OCI-LY1 (cell line): ENCODE data around the gene PKD1.

Source experiments
- CTCF ChIP-seq: fragments of 200-600 bp; sonication (generic), shearing (Covaris generic); IDR thresholded peaks from 2 replicates; pipeline ENCODE4 v1.5.1; 2017; ENCODE audit warnings: mild to moderate bottlenecking, antibody characterized with exemption, low read length, moderate library complexity, mixed read lengths
- EZH2 ChIP-seq: fragments of 200-600 bp; sonication (generic), shearing (Covaris generic); IDR thresholded peaks from 2 replicates; pipeline ENCODE4 v1.8.0; 2017; ENCODE audit warnings: borderline replicate concordance, mixed run types, mild to moderate bottlenecking, antibody characterized with exemption, low read length, moderate library complexity, mixed read lengths

DNA sequence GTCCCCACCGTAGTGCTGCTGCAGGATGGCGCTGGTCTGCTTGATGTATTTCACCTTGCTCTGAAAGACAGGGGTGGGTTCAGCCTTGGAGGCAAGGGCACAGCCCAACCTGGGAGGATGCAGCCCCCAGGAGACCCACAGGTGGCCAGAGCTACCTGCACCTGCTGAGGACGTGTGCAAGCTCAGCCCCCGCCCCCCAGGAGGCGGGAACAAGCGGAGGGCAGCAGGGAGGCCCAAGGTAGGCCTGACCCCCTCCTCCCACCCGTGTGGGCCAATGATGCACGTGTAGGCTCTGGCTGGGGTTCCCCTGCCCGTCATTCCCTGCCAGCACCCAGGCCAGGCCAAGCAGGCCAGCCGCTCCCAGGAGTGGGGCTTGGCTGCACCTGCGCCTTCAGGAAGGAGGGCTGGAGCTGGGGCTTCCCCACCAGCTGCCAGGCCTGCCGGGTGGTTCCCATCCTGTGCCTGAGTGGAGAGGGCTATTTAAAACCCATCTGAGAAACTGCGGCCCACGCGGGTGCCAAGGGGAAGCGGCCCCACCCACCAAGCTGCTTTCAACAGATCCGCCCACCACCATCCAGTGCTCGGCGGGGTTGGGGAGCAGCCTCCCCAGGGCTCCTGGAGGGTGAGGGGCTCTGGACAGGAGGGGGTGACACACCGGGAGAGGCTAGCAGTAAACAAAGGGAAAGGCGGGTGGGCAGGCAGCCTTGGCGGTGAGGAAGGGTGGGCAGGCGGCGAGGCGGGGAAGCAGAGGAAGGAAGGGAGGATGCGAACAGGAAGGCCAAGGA lies 91.8 kb downstream of the PKD1 start:
- TF ChIP-seq CTCF (no peak), EZH2 (no peak)
